ENCODE measurements around the gene MAP1LC3A.

GRCh38 chr20:34560614-34561013 lies 2.1 kb downstream of the MAP1LC3A start:
- TF ChIP-seq CTCF (IDR thresholded peaks at IDR 0.05; ENCODE audit: low read depth, low read length) (no peak), EZH2phosphoT487 (IDR thresholded peaks at IDR 0.05; ENCODE audit: low read depth) (no peak)
